GM23338 (cell line): ENCODE data around the gene DOCK1. TPM values are rescaled to one million over a fixed set of nuclear protein-coding genes. Genes with fewer than 3 reads are reported as not detected.

Experiments used
- ATAC-seq: fragments of 200-7000 bp; cut with Tn5 transposase; 3 replicates; pipeline ENCODE4 v1.9.1; 2020
- DNase-seq: peaks from one replicate; pipeline ENCODE4 v3.0.0-alpha.2; 2015; ENCODE audit warnings: low spot score
- H2AFZ ChIP-seq: fragments of 200-600 bp; sonication (generic); 2 replicates; pipeline ENCODE4 v1.8.0; 2016; ENCODE audit warnings: antibody characterized with exemption, mild to moderate bottlenecking, moderate library complexity
- H3F3A ChIP-seq: fragments of 200-600 bp; sonication (generic); replicated peaks from 2 replicates; pipeline ENCODE4 v1.8.0; 2017; ENCODE audit warnings: antibody characterized with exemption, mixed run types, low read depth
- H3K27ac ChIP-seq: fragments of 200-600 bp; sonication (generic); 2 replicates; pipeline ENCODE4 v1.6.1; 2016; ENCODE audit warnings: low read depth
- H3K27me3 ChIP-seq: fragments of 200-600 bp; sonication (generic); 2 replicates; pipeline ENCODE4 v1.8.0; 2016; ENCODE audit warnings: mild to moderate bottlenecking, mixed run types, moderate library complexity; ENCODE audit not compliant: insufficient read depth
- H3K36me3 ChIP-seq: fragments of 200-600 bp; sonication (generic); 2 replicates; pipeline ENCODE4 v1.8.0; 2016; ENCODE audit warnings: mild to moderate bottlenecking; ENCODE audit not compliant: insufficient read depth
- H3K4me1 ChIP-seq: fragments of 200-600 bp; sonication (generic); 2 replicates; pipeline ENCODE4 v1.8.0; 2016; ENCODE audit warnings: mild to moderate bottlenecking, moderate library complexity; ENCODE audit not compliant: insufficient read depth
- H3K4me2 ChIP-seq: fragments of 200-600 bp; sonication (generic); 2 replicates; pipeline ENCODE4 v1.7.1; 2017; ENCODE audit warnings: mixed run types
- H3K4me3 ChIP-seq: fragments of 200-600 bp; sonication (generic); 2 replicates; pipeline ENCODE4 v1.6.1; 2016; ENCODE audit warnings: mixed run types
- H3K79me2 ChIP-seq: fragments of 200-600 bp; sonication (generic); replicated peaks from 2 replicates; pipeline ENCODE4 v1.8.0; 2017; ENCODE audit warnings: mild to moderate bottlenecking; ENCODE audit not compliant: insufficient read depth
- H3K9me2 ChIP-seq: fragments of 200-600 bp; sonication (generic); 2 replicates; pipeline ENCODE4 v1.8.0; 2017; ENCODE audit not compliant: insufficient read depth
- H4K20me1 ChIP-seq: fragments of 200-600 bp; sonication (generic); replicated peaks from 2 replicates; pipeline ENCODE4 v1.8.0; 2017; ENCODE audit warnings: mild to moderate bottlenecking; ENCODE audit not compliant: insufficient read depth
- H3K27ac Mint-ChIP-seq: 2 replicates; pipeline ENCODE4 v1.8.0; 2020; ENCODE audit warnings: inconsistent platforms, mild to moderate bottlenecking, moderate library complexity, mixed read lengths
- H3K27me3 Mint-ChIP-seq: 3 replicates; pipeline ENCODE4 v1.8.0; 2022; ENCODE audit warnings: low read depth, mild to moderate bottlenecking, moderate library complexity, mixed read lengths, inconsistent platforms; ENCODE audit not compliant: insufficient read depth, poor library complexity
- H3K36me3 Mint-ChIP-seq: 3 replicates; pipeline ENCODE4 v1.8.0; 2021; ENCODE audit warnings: low read depth, mild to moderate bottlenecking, inconsistent platforms, moderate library complexity, mixed read lengths
- H3K4me1 Mint-ChIP-seq: 3 replicates; pipeline ENCODE4 v1.8.0; 2020; ENCODE audit warnings: mild to moderate bottlenecking, inconsistent platforms, mixed read lengths
- H3K4me3 Mint-ChIP-seq: 3 replicates; pipeline ENCODE4 v1.8.0; 2021; ENCODE audit warnings: moderate library complexity, mild to moderate bottlenecking, inconsistent platforms, mixed read lengths
- H3K9me3 Mint-ChIP-seq: 3 replicates; pipeline ENCODE4 v1.8.0; 2020; ENCODE audit warnings: moderate library complexity, mild to moderate bottlenecking, inconsistent platforms, mixed read lengths
- CREB1 ChIP-seq: fragments of 250-450 bp; sonication (Bioruptor Pico); IDR thresholded peaks from 2 replicates; pipeline ENCODE4 v1.5.0; 2020; ENCODE audit warnings: low read depth, mild to moderate bottlenecking, moderate library complexity
- CTCF ChIP-seq, 2 experiments: fragments of 200-600 bp in 1 of 2; sonication (generic) in 1 of 2; conservative IDR thresholded peaks; 2 replicates each; pipeline versions ENCODE4 v1.5.1 to v1.6.1; 2016 to 2017; ENCODE audit warnings: antibody characterized with exemption in 2 of 2, low read depth in 2 of 2, mild to moderate bottlenecking in 2 of 2, moderate library complexity in 1 of 2
- ETS1 ChIP-seq: IDR thresholded peaks from 2 replicates; pipeline ENCODE4 v1.6.1; 2016; ENCODE audit warnings: antibody characterized with exemption
- EZH2 ChIP-seq: fragments of 200-600 bp; sonication (generic); IDR thresholded peaks from one replicate; pipeline ENCODE4 v1.8.0; 2017; ENCODE audit warnings: antibody characterized with exemption, mild to moderate bottlenecking, low read depth; ENCODE audit not compliant: unreplicated experiment
- EZH2phosphoT487 ChIP-seq: fragments of 200-600 bp; sonication (generic); IDR thresholded peaks from one replicate; pipeline ENCODE4 v1.8.1; 2018; ENCODE audit warnings: antibody characterized with exemption; ENCODE audit not compliant: unreplicated experiment
- JUNB ChIP-seq: IDR thresholded peaks from one replicate; pipeline ENCODE4 v1.6.1; 2016; ENCODE audit warnings: antibody characterized with exemption; ENCODE audit not compliant: unreplicated experiment
- NANOG ChIP-seq: IDR thresholded peaks from 2 replicates; pipeline ENCODE4 v1.6.1; 2016; ENCODE audit warnings: antibody characterized with exemption, borderline replicate concordance
- POLR2AphosphoS5 ChIP-seq: IDR thresholded peaks from 2 replicates; pipeline ENCODE4 v1.6.1; 2016; ENCODE audit warnings: antibody characterized with exemption, low read depth
- REST ChIP-seq: IDR thresholded peaks from one replicate; pipeline ENCODE4 v1.6.1; 2018; ENCODE audit warnings: antibody characterized with exemption; ENCODE audit not compliant: unreplicated experiment
- STAT1 ChIP-seq: IDR thresholded peaks from one replicate; pipeline ENCODE4 v1.6.1; 2016; ENCODE audit warnings: antibody characterized with exemption; ENCODE audit not compliant: unreplicated experiment
- ZNF114 ChIP-seq: fragments of 250-450 bp; sonication (Bioruptor Pico); IDR thresholded peaks from 2 replicates; pipeline ENCODE4 v1.5.0; 2020; ENCODE audit warnings: mild to moderate bottlenecking, moderate library complexity
- ZNF331 ChIP-seq: fragments of 250-450 bp; sonication (Bioruptor Pico); IDR thresholded peaks from 2 replicates; pipeline ENCODE4 v1.5.0; 2020; ENCODE audit warnings: low read depth, mild to moderate bottlenecking, moderate library complexity
- polyA plus RNA-seq: library from polyadenylated mRNA; unstranded; fragments of >200 nt; fragmentation: Nextera tagmentation; extraction: Ambion mirVana; gene quantifications from 2 replicates; pipeline ENCODE4 v1.2.1, GENCODE V29; 2016
- total RNA-seq: library from RNA; depleted of rRNA; stranded (reverse); fragments of >200 nt; shearing (Covaris generic); gene quantifications from 2 replicates; pipeline ENCODE4 v1.2.3, GENCODE V29; 2014

DOCK1 gene
- total and polyA plus RNA-seq, 2 experiments from 2014 or later, result 13.2 to 55.3 TPM

GRCh38 chr10:127006453-127006852 is 101.2 kb downstream of the DOCK1 start:
- no peaks in the 10 kb centered on the region for H3F3A ChIP-seq
- peaks cover 11% of the 10 kb centered on the region for H3K4me1 Mint-ChIP-seq
- TF ChIP-seq ZNF331 (no peak), ETS1 (no peak), STAT1 (no peak), REST (no peak), EZH2 (no peak), ZNF114 (CRISPR knock-in tag) (no peak), CTCF (conservative IDR thresholded peaks at IDR 0.05; ENCODE audit: low read depth in 2 of 2) (no peak), JUNB (no peak), EZH2phosphoT487 (no peak), NANOG (no peak)
- no peak overlapping the region for H3K4me3 Mint-ChIP-seq
- DNase-seq (no peak), ATAC-seq (no peak)
- H3K36me3 ChIP-seq, result peaks cover 9% of the 10 kb centered on the region
- no peak overlapping the region for H2AFZ ChIP-seq
- no peak overlapping the region for H3K4me2 ChIP-seq
- peaks cover 8% of the 10 kb centered on the region for H3K27me3 Mint-ChIP-seq
- peaks cover 30% of the 10 kb centered on the region for H3K36me3 Mint-ChIP-seq
- no peaks in the 10 kb centered on the region for H3K27me3 ChIP-seq
- H3K27ac ChIP-seq, result no peak overlapping the region
- peaks cover 3% of the 10 kb centered on the region; the same call in 1 of the 2 replicates for H3K4me1 ChIP-seq
- no peaks in the 10 kb centered on the region for H3K9me2 ChIP-seq
- no peaks in the 10 kb centered on the region; the same call in none of the 2 replicates for H4K20me1 ChIP-seq
- H3K27ac Mint-ChIP-seq, result no peak overlapping the region
- H3K4me3 ChIP-seq, result no peak overlapping the region
- no peaks in the 10 kb centered on the region for H3K9me3 Mint-ChIP-seq
- H3K79me2 ChIP-seq, result no peaks in the 10 kb centered on the region

- H3K4me1 Mint-ChIP-seq, result peaks cover 27% of the 10 kb centered on the region
- Histone ChIP-seq H3K4me3 (no peak overlapping the region), H2AFZ (no peak overlapping the region), H3K27me3 (no peaks in the 10 kb centered on the region), H4K20me1 (no peaks in the 10 kb centered on the region; the same call in none of the 2 replicates), H3K9me2 (no peaks in the 10 kb centered on the region), H3K4me1 (peaks cover 3% of the 10 kb centered on the region; the same call in 1 of the 2 replicates), H3K27ac (no peak overlapping the region), H3F3A (no peaks in the 10 kb centered on the region), H3K36me3 (peaks cover 4% of the 10 kb centered on the region; the same call in 1 of the 2 replicates), H3K79me2 (no peaks in the 10 kb centered on the region), H3K4me2 (no peak overlapping the region)
- ATAC-seq (no peak), DNase-seq (no peak)
- no peak overlapping the region for H3K4me3 Mint-ChIP-seq
- peaks cover 30% of the 10 kb centered on the region for H3K36me3 Mint-ChIP-seq
- peaks cover 8% of the 10 kb centered on the region for H3K27me3 Mint-ChIP-seq
- no peaks in the 10 kb centered on the region for H3K9me3 Mint-ChIP-seq
- H3K27ac Mint-ChIP-seq, result no peak overlapping the region
- TF ChIP-seq ZNF114 (CRISPR knock-in tag) (no peak), POLR2AphosphoS5 (no peak), CREB1 (CRISPR knock-in tag) (no peak), STAT1 (no peak)
Measured at GRCh38 chr10:127009366-127009765, 104.1 kb downstream of the DOCK1 start.
